Loucy (cell line): ENCODE measurements around the gene GDI2.

Source experiments
- H2AFZ ChIP-seq: fragments of 200-600 bp; sonication (generic); 2 replicates; pipeline ENCODE4 v1.6.0; 2016; ENCODE audit warnings: antibody characterized with exemption, mild to moderate bottlenecking, low read length, moderate library complexity
- H3F3A ChIP-seq: fragments of 200-600 bp; 2 replicates; pipeline ENCODE4 v1.6.0; 2016; ENCODE audit warnings: antibody characterized with exemption, low read depth, mild to moderate bottlenecking
- H3K27me3 ChIP-seq: fragments of 200-600 bp; sonication (generic); 2 replicates; pipeline ENCODE4 v1.6.1; 2014; ENCODE audit warnings: low read length, mild to moderate bottlenecking; ENCODE audit not compliant: insufficient read depth, poor library complexity, severe bottlenecking
- H3K36me3 ChIP-seq: fragments of 200-600 bp; sonication (generic); 2 replicates; pipeline ENCODE4 v1.6.1; 2016; ENCODE audit warnings: low read length; ENCODE audit not compliant: insufficient read depth
- H3K4me1 ChIP-seq: fragments of 200-600 bp; sonication (generic); 2 replicates; pipeline ENCODE4 v1.5.1; 2014; ENCODE audit warnings: low read length, mild to moderate bottlenecking; ENCODE audit not compliant: insufficient read depth, poor library complexity, severe bottlenecking
- H3K4me2 ChIP-seq: fragments of 200-600 bp; sonication (generic); 2 replicates; pipeline ENCODE4 v1.6.0; 2014; ENCODE audit warnings: antibody characterized with exemption, low read length, low read depth, mild to moderate bottlenecking; ENCODE audit not compliant: poor library complexity, severe bottlenecking
- H3K4me3 ChIP-seq: fragments of 200-600 bp; sonication (generic); 2 replicates; pipeline ENCODE4 v1.5.1; 2014; ENCODE audit warnings: low read length, mild to moderate bottlenecking, mixed read lengths; ENCODE audit not compliant: poor library complexity, severe bottlenecking
- H3K79me2 ChIP-seq: fragments of 200-600 bp; sonication (generic); 2 replicates; pipeline ENCODE4 v1.6.1; 2014; ENCODE audit warnings: low read length; ENCODE audit not compliant: insufficient read depth
- H3K9ac ChIP-seq: fragments of 200-600 bp; sonication (generic); 2 replicates; pipeline ENCODE4 v1.6.0; 2014; ENCODE audit warnings: mild to moderate bottlenecking, low read depth, low read length, moderate library complexity; ENCODE audit not compliant: poor library complexity, severe bottlenecking
- H3K9me2 ChIP-seq: fragments of 200-600 bp; sonication (generic); replicated peaks from 2 replicates; pipeline ENCODE4 v1.6.1; 2016; ENCODE audit warnings: low read depth, low read length, mixed read lengths
- H3K9me3 ChIP-seq: fragments of 200-600 bp; sonication (generic); 2 replicates; pipeline ENCODE4 v1.6.1; 2014; ENCODE audit warnings: mild to moderate bottlenecking, antibody characterized with exemption, low read length, low read depth; ENCODE audit not compliant: insufficient read depth
- H4K20me1 ChIP-seq: fragments of 200-600 bp; sonication (generic); 2 replicates; pipeline ENCODE4 v1.6.0; 2014; ENCODE audit warnings: antibody characterized with exemption, low read length, mild to moderate bottlenecking; ENCODE audit not compliant: insufficient read depth, poor library complexity, severe bottlenecking
- CTCF ChIP-seq: fragments of 200-600 bp; sonication (generic); conservative IDR thresholded peaks from 2 replicates; pipeline ENCODE4 v1.5.1; 2014; ENCODE audit warnings: mild to moderate bottlenecking, antibody characterized with exemption, low read length
- EZH2phosphoT487 ChIP-seq: fragments of 200-600 bp; IDR thresholded peaks from 2 replicates; pipeline ENCODE4 v1.6.1; 2018; ENCODE audit warnings: antibody characterized with exemption, mild to moderate bottlenecking, moderate library complexity, borderline replicate concordance

Gene GDI2

GRCh38 chr10:5730766-5731165 lies 82.5 kb downstream of the GDI2 start:
- H3K79me2 ChIP-seq: no peaks in the 10 kb centered on the region
- no peaks in the 10 kb centered on the region for H3K9me3 ChIP-seq
- H2AFZ ChIP-seq: no peak overlapping the region
- no peaks in the 10 kb centered on the region for H3K27me3 ChIP-seq
- H3F3A ChIP-seq: no peaks in the 10 kb centered on the region
- no peak overlapping the region for H3K4me3 ChIP-seq
- no peak for TF ChIP-seq CTCF
- TF ChIP-seq EZH2phosphoT487: no peak
- H3K4me1 ChIP-seq: no peaks in the 10 kb centered on the region
- H3K9me2 ChIP-seq: no peaks in the 10 kb centered on the region
- H3K9ac ChIP-seq: no peak overlapping the region
- peaks cover 82% of the 10 kb centered on the region for H3K36me3 ChIP-seq
- no peaks in the 10 kb centered on the region for H4K20me1 ChIP-seq
- H3K4me2 ChIP-seq: no peak overlapping the region

- Histone ChIP-seq H3K4me3 (no peak overlapping the region), H2AFZ (no peak overlapping the region), H3K4me2 (no peak overlapping the region), H3K79me2 (peaks cover 17% of the 10 kb centered on the region; the same call in 1 of the 2 replicates), H3F3A (no peaks in the 10 kb centered on the region), H3K36me3 (peaks cover 65% of the 10 kb centered on the region), H3K9me2 (no peaks in the 10 kb centered on the region), H3K27me3 (no peaks in the 10 kb centered on the region), H3K9me3 (no peaks in the 10 kb centered on the region), H3K4me1 (no peaks in the 10 kb centered on the region), H4K20me1 (no peaks in the 10 kb centered on the region), H3K9ac (no peak overlapping the region)
- TF ChIP-seq CTCF (no peak), EZH2phosphoT487 (no peak)
These were observed 89.5 kb downstream of the GDI2 start for GRCh38 chr10:5723692-5724091.

GRCh38 chr10:5720182-5720581 lies 93.1 kb downstream of the GDI2 start:
- Histone ChIP-seq H3K36me3 (peaks cover 35% of the 10 kb centered on the region), H4K20me1 (peaks cover 7% of the 10 kb centered on the region), H3K9me3 (no peaks in the 10 kb centered on the region), H3K9ac (no peak overlapping the region), H3K4me2 (no peak overlapping the region), H3K4me3 (no peak overlapping the region), H3K9me2 (no peaks in the 10 kb centered on the region), H3F3A (no peaks in the 10 kb centered on the region), H3K79me2 (peaks cover 51% of the 10 kb centered on the region; the same call in 1 of the 2 replicates), H2AFZ (no peak overlapping the region), H3K4me1 (no peaks in the 10 kb centered on the region), H3K27me3 (no peaks in the 10 kb centered on the region)
- TF ChIP-seq EZH2phosphoT487: no peak

GRCh38 chr10:5719546-5719945 lies 93.7 kb downstream of the GDI2 start:
- Histone ChIP-seq H3K36me3 (peaks cover 30% of the 10 kb centered on the region), H3K9me3 (no peaks in the 10 kb centered on the region), H2AFZ (no peak overlapping the region), H3K4me3 (no peak overlapping the region), H4K20me1 (peaks cover 7% of the 10 kb centered on the region), H3K4me2 (no peak overlapping the region), H3K9ac (no peak overlapping the region), H3K27me3 (no peaks in the 10 kb centered on the region), H3F3A (no peaks in the 10 kb centered on the region), H3K79me2 (peaks cover 56% of the 10 kb centered on the region; the same call in 1 of the 2 replicates), H3K4me1 (no peaks in the 10 kb centered on the region), H3K9me2 (no peaks in the 10 kb centered on the region)
- TF ChIP-seq EZH2phosphoT487 (no peak), CTCF (no peak)
